ENCODE data around the gene APOA4.
A peak's percentile ranks its signal among the peaks of the same experiment; 100 is the strongest.

Gene APOA4

DNA sequence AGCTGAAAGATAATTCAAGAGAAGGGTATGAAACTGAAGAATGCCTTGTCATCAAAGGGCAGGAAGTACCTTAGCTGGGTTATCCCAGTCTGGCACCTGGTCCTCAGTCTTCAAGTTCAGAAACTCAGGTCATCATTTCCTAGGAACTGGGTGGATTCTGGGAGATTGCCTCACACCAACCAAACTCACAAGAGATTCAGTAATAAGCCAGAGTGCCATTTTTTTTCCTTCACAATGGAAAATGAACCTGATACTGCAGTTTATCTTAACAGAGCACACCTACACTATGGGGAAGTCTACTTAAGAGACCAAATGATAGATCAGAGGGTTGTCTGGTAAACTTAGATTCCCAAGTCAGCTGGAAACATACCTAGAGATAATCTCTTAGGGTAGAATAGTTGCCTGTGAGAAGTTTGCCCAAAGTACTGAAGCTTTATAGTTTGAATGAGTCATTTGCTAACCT is 46.6 kb downstream of the APOA4 start:
- FAIRE-seq (no peak), DNase-seq (ENCODE audit: insufficient read length, low spot score) (no peak)
- no peak for TF ChIP-seq POLR2A (IDR thresholded peaks at IDR 0.05; ENCODE audit: low read depth, low read length)

DNA sequence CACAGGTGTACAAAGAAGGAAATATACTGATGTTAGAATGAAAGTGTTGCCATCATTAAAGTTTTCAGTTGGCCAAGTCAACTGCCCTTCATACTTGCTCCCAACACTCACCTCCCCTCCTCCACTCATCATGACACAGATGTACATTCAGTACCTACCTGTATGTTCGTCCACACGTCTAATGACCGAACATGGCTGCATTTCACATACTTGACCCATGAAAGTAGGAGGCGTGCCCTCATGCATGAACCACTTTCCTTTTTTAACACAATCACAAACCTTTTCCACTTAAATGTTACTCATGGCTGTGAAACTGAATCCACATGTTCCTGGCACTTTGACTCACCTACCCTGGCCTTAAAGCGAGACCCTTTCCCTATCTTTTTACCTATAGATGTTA is 47.1 kb downstream of the APOA4 start:
- no peak for TF ChIP-seq POLR2A (IDR thresholded peaks at IDR 0.05; ENCODE audit: low read depth, low read length)
- DNase-seq (ENCODE audit: insufficient read length, low spot score) (no peak), FAIRE-seq (no peak)

DNA sequence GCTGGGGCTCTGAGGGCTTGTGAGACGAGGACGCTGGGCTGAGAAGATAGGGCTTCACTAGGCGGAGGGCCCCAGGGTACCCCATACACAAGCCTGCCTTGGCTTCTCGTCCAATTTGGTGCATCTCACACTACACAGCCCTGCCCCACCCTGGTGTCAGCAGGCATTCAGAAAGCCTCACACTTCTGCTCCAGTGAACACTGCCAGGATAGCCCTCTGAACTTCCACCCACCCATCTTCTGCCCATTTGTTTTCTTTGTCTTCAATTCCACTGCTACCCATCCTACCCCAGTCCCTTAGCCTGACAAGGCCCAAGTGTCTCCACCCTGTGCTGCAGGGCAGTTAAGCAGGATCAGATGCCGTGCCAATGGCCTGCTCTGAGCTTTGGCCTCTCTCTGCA is 48.4 kb downstream of the APOA4 start:
- no peak for FAIRE-seq
- no peak for DNase-seq (ENCODE audit: insufficient read length, low spot score)
- TF ChIP-seq POLR2A (IDR thresholded peaks at IDR 0.05; ENCODE audit: low read depth, low read length), result no peak

DNA sequence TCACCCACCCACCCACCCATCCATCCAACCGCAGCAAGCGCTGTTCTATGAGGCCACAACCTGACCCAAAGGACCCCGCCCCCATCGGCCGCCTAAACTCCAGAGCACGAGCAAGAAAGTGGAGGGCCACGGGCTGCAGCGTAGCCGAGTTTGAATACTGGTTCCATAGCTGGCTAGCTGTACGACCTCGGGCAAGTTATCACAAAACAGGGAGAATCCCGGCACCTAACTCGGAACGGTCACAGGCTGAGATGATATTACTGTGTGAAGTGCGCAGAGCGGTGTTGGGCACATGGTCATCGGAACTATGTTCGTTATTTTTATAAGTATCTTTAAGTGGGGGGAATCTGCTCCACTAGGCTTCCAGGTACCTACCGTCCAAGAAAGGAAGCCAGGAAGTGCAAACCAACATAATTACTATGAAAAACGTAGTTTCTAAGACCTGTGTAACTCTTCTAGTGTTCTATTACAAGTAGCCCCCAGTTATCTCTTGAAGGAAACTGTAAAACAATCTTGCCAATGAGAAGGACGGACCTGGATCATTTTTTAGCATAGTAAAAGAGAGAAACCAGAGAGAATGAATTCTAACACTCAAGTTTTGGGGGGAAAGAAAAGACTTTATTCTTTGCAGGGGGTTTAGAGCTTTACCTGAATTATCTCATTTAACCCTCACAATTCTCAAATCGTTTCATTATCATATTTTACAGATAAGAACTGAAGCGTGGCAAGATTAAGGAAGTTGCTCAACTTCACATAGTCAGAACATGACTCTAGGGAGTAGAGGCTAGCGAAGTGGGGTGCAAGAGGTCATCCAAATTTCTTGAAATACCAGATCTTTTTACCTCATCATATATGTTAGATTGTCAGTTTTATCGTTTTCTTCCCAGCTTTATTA is 49.7 kb downstream of the APOA4 start:
- FAIRE-seq, result no peak
- no peak for TF ChIP-seq POLR2A (IDR thresholded peaks at IDR 0.05; ENCODE audit: low read depth, low read length)
- DNase-seq (ENCODE audit: insufficient read length, low spot score), result no peak

DNA sequence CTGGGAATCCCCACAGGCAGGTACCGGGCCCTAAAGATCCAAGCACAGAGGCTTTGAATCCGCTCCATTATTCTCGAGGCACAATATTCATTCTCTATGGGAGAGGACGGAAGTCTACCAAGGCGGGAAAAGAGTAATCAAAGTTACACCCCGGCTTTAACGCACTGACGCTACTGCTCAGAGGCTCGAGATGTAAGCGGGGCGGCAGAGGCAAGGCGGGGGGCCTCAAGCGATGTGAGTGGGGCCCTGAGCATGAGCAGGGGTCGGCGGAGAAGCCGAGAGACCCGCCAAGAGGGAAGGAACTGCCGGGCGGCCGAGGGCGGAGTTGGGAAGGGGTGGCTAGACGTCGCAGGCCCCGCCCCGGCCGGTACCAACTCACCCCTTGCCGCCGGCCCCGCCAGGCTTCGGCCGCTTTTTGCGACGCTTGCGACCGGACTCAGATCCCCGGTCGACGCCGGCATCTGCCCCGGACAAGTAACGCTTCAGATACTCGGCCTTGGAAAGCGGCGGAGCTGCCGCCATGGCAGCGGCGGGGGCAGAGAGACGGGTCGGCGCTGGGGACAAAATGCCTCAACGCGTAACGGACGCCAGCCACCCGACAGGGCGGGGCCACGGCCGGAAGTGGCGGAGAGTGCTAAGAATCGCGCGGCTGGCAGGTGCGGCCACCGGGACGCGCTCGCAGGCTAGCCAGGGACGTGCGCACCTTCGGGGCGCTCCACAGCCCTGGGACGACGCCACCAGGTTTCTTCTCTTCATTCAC is 50.5 kb downstream of the APOA4 start, which contains the start of gene BUD13:
Gene BUD13 (minus strand): TSS at position 545 of the 760 bp plus-strand sequence. CDS start 23 bp downstream, at position 522.
- FAIRE-seq (peak; percentile 45), DNase-seq (ENCODE audit: insufficient read length, low spot score) (peak; percentile 63)
- TF ChIP-seq POLR2A (IDR thresholded peaks at IDR 0.05; ENCODE audit: low read depth, low read length), result peak; percentile 65

DNA sequence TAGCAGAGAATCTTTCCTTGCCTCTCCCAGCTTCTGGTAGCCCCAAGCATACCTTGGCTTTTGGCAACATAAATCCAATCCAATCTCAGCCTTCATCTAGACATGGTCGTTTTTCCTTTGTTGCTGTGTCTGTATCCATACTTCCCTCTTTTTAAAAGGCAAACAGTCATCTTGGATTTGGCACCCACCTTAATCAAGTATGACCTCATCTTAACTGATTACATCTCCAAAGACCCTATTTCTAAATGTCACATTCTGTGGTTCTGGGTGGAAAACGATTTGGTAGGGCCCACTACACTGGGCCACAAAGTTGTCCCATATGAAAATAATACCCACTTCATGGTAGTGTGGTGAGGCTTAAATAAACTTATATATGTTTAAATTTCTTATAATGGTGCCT is 51.2 kb downstream of the APOA4 start:
- no peak for FAIRE-seq
- TF ChIP-seq POLR2A (IDR thresholded peaks at IDR 0.05; ENCODE audit: low read depth, low read length), result no peak
- DNase-seq (ENCODE audit: insufficient read length, low spot score), result no peak

Data from H54 (cell line).